Sciatic nerve (tissue), 2 donors: Measurements from ENCODE around the gene HSD3B7. TPM values are rescaled to one million over a fixed set of nuclear protein-coding genes. Genes with fewer than 3 reads are reported as not detected.

ENCODE experiments used
- ATAC-seq: fragments of 200-7000 bp; cut with Tn5 transposase; one replicate; pipeline ENCODE4 v1.9.1; 2020; ENCODE audit warnings: mild to moderate bottlenecking, moderate library complexity
- DNase-seq: peaks from one replicate; pipeline ENCODE4 v3.0.0-alpha.2; 2020; ENCODE audit warnings: low spot score
- intact Hi-C: fragments of 100-400 bp; cut with DNase I; formaldehyde crosslinking; loops from one replicate; pipeline ENCODE4 v1.14.2; 2022
- total RNA-seq: library from RNA; stranded (reverse); fragmentation: NEBNext Ultra II Directional; extraction: Animal tissue kit (Norgen Biotek cat#: 25700); gene quantifications from one replicate; pipeline ENCODE4 v1.2.1, GENCODE V29; 2021
- donor health status: DM: no; HTN: no; CAD: no.
- donor health status: DM: no; HTN: no; CAD: no.

Gene HSD3B7
- total RNA-seq, 1 donor from 2014 or later: 16.3 TPM

DNA sequence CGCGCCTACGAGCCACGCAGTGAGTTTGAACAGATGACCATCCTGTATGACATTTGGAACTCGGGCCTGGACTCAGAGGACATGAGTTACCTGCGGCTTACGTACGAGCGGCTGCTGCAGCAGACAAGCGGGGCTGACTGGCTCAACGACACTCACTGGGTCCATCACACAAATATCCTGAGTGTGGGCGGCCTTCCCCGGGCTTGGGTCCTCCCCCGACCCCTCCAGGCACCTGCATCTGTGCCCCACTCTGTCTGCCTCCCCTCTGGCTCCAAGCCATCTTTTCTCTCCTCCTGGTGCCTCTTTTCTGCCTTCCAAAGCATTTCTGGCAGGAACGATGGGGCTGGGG, 5.0 kb upstream of the HSD3B7 start:
- ATAC-seq (no peak), DNase-seq (no peak)
- intact Hi-C loops: loop anchor here (10.0 kb wide), 3 partner anchors 115 to 885 kb away; partner anchors contain the start of genes VKORC1 and ZNF843

GRCh38 chr16:30980434-30980833, 4.6 kb upstream of the HSD3B7 start:
- intact Hi-C loops: loop anchor here (10.0 kb wide), 3 partner anchors 114 to 884 kb away; partner anchors contain the start of genes VKORC1 and ZNF843
- no peak for ATAC-seq
- no peak for DNase-seq

- intact Hi-C loops: loop anchor here (10.0 kb wide), 3 partner anchors 114 to 884 kb away; partner anchors contain the start of genes VKORC1 and ZNF843
- no peak for ATAC-seq
- DNase-seq: no peak
Measured at GRCh38 chr16:30980959-30981358, 4.0 kb upstream of the HSD3B7 start.

GRCh38 chr16:30982548-30983288, 2.3 kb upstream of the HSD3B7 start:
- ATAC-seq: no peak
- intact Hi-C loops: loop anchor here (10.0 kb wide), 3 partner anchors 112 to 882 kb away; partner anchors contain the start of genes VKORC1 and ZNF843
- no peak for DNase-seq

- ATAC-seq (no peak), DNase-seq (no peak)
- intact Hi-C loops: loop anchor here (10.0 kb wide), 3 partner anchors 111 to 881 kb away; partner anchors contain the start of genes VKORC1 and ZNF843
Measured at GRCh38 chr16:30983289-30983889, 1.6 kb upstream of the HSD3B7 start.

- peak; percentile 3 for ATAC-seq
- DNase-seq: no peak
- intact Hi-C loops: loop anchor here (10.0 kb wide), 3 partner anchors 111 to 881 kb away; partner anchors contain the start of genes VKORC1 and ZNF843
Measured at GRCh38 chr16:30983898-30984610, 953 bp upstream of the HSD3B7 start.

GRCh38 chr16:30985401-30986128, 558 bp downstream of the HSD3B7 start:
- ATAC-seq (peak; percentile 53), DNase-seq (no peak)
- intact Hi-C loops: loop anchor here (10.0 kb wide), 3 partner anchors 109 to 879 kb away; partner anchors contain the start of genes VKORC1 and ZNF843

DNA sequence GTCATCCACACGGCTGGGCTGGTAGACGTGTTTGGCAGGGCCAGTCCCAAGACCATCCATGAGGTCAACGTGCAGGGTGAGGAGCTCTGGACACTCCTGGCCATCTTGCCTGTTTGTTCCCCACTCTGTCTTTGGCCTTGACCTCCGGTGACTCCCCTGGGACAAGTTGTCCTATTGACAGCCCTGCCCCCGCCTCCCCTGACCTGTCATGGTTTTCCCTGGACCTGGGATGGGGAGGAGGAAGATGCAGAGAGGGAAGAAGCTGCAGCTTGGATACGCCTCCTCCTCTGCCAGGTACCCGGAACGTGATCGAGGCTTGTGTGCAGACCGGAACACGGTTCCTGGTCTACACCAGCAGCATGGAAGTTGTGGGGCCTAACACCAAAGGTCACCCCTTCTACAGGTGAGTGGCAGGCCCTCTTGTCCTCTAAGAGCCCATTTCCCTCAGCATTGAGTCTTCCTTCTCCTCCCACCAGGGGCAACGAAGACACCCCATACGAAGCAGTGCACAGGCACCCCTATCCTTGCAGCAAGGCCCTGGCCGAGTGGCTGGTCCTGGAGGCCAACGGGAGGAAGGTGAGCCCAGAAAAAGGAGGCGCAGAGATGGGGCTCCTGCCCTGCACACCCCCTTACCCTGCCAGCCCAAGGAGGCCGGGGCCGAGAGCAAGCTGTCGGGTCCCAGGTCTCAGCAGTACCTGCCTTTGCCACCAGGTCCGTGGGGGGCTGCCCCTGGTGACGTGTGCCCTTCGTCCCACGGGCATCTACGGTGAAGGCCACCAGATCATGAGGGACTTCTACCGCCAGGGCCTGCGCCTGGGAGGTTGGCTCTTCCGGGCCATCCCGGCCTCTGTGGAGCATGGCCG, 1.4 kb downstream of the HSD3B7 start:
- ATAC-seq (no peak), DNase-seq (no peak)
- intact Hi-C loops: loop anchor here (10.0 kb wide), 3 partner anchors 108 to 878 kb away; partner anchors contain the start of genes VKORC1 and ZNF843

- intact Hi-C loops: loop anchor here (10.0 kb wide), 3 partner anchors 107 to 877 kb away; partner anchors contain the start of genes VKORC1 and ZNF843
- DNase-seq: no peak
- no peak for ATAC-seq
Measured at GRCh38 chr16:30987581-30988190, 2.7 kb downstream of the HSD3B7 start.

DNA sequence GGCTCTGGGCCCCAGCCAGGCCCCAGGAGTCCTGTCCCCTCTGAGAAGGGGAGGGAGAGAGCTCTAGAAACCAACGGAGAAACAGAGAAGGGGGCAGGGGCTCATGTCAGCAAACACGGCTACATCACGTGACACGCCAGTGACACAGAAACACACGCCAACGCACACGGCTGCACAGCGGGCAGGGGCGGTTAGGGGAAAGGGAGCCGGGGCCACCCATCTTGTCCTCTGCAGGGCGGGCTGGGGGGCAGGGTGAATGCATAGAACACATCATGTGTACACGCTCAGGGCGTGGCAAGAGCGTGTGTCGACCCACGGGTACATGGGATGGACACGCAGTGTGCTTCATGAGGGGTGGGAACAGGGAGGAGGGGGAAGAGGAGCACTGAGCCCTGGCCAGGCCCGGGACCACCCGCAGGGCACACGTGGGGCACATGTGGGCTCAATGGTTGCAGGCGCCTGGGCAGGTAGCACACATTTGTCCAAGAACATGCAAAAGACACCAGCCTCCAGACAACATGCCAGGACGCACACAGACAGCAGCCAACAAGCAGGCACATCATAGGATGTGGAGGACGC, 4.6 kb downstream of the HSD3B7 start:
- ATAC-seq: no peak

DNA sequence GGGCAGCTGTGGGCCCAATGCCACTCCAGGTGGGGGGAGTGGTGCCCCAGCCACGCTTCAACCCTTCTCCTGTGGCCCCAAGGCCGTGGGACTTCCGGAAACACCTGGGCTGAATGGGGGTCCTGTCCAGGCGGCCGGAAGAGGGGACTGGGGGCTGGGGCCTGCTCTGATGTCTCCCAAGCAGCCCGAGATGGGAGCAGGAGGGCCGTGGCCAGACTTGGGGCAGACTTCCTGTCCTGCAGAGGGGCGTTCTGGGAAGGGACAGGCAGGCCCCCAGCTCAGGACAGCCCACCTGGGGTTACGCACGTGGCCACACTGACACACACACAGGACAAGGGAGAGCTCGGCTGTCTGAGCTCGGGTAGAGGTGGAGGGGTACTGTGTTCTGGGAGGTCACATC, 5.1 kb downstream of the HSD3B7 start:
- no peak for DNase-seq
- ATAC-seq: no peak
- intact Hi-C loops: no loop called here

More for the DNA sequence above, 4.6 kb downstream of the HSD3B7 start:
- no peak for DNase-seq
- intact Hi-C loops: loop anchor here (10.0 kb wide), 3 partner anchors 105 to 875 kb away; partner anchors contain the start of genes VKORC1 and ZNF843

- no peak for DNase-seq
Measured at GRCh38 chr16:30991052-30991451, 6.0 kb downstream of the HSD3B7 start.

GRCh38 chr16:30992276-30992780, 7.3 kb downstream of the HSD3B7 start:
- DNase-seq (no peak), ATAC-seq (no peak)
- intact Hi-C loops: no loop called here

More at GRCh38 chr16:30991052-30991451, 6.0 kb downstream of the HSD3B7 start:
- ATAC-seq: no peak
- intact Hi-C loops: no loop called here

- no peak for DNase-seq
- intact Hi-C loops: no loop called here
Measured at GRCh38 chr16:30992931-30993816, 8.2 kb downstream of the HSD3B7 start.

GRCh38 chr16:30995927-30996323, 10.9 kb downstream of the HSD3B7 start:
- ATAC-seq: no peak
- intact Hi-C loops: no loop called here

More at GRCh38 chr16:30992931-30993816, 8.2 kb downstream of the HSD3B7 start:
- no peak for ATAC-seq

More at GRCh38 chr16:30995927-30996323, 10.9 kb downstream of the HSD3B7 start:
- DNase-seq: no peak
